ENCODE data around the gene CELSR1.

DNA sequence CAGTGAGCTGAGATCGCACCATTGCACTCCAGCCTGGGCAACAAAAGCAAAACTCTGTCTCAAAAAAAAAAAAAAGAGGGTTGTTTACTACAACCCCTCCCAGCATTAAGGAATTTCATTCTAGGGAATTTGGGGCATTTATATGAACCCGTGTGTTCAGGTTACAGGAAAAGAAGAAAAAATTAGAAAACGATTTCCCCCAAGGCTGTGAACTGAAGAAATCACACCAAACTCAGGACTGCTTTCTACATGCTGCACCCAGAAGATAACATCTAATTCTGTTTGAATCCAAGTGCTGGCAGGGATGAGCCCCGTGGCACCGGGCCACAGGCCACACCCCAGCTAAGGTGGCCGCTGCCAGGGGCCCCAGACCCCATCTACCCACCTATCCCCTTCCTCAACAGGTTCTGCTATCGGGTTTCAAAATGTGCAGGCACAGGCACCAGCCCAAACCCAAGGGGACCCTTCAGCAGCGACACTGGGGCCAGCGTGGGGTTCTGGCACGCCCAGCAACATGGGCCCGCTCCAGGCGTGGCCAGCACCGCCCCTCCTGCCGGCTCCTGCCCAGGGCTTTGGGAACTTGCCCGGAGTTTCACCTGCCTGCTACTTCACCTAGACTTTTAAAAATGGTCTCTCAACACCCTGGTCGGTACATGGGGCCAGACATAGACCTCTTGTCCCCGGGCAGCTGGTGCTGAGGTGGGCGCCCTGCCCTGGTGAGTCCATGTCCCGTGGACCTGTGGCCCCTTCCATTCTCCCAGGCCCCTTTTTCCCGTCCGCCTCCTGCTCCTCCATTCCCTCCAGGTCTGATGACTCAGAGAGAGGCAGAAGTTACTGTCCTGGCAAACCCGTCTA is 11.8 kb downstream of the CELSR1 start:
- TF ChIP-seq POLR2A (IDR thresholded peaks at IDR 0.05; ENCODE audit: low read length), result no peak
- no peak for TF ChIP-seq GATA1 (IDR thresholded peaks at IDR 0.05; ENCODE audit: low read depth, low read length)

Data from erythroblast (primary cell).